Psoas muscle (tissue), 8 donors: ENCODE data around the gene KCP. TPM values are rescaled to one million over a fixed set of nuclear protein-coding genes. Genes with fewer than 3 reads are reported as not detected.

ENCODE experiments used
- ATAC-seq, 4 donors: fragments of 200-7000 bp; cut with Tn5 transposase; one replicate each; pipeline ENCODE4 v1.9.1; 2020; ENCODE audit warnings: moderate library complexity in 3 of 4, mild to moderate bottlenecking in 2 of 4
- DNase-seq, 2 donors: peaks; one replicate each; pipeline ENCODE4 v3.0.0-alpha.2; 2020
- H3K27ac ChIP-seq: fragments of 200-600 bp; one replicate; pipeline ENCODE4 v1.8.0; 2022
- H3K27me3 ChIP-seq, 3 donors: fragments of 200-600 bp in 1 of 3; one replicate each; pipeline versions ENCODE4 v1.6.1 to v1.8.0; 2013 to 2022; ENCODE audit warnings: low read length in 2 of 3, mild to moderate bottlenecking in 2 of 3, moderate library complexity in 1 of 3; ENCODE audit not compliant: insufficient read depth in 3 of 3
- H3K36me3 ChIP-seq, 2 donors: fragments of 200-600 bp in 1 of 2; one replicate each; pipeline versions ENCODE4 v1.6.1 to v1.8.0; 2013 to 2022; ENCODE audit warnings: low read depth in 1 of 2, mild to moderate bottlenecking in 1 of 2, moderate library complexity in 1 of 2; ENCODE audit not compliant: insufficient read depth in 1 of 2
- H3K4me1 ChIP-seq: fragments of 200-600 bp; one replicate; pipeline ENCODE4 v1.8.0; 2022
- H3K4me3 ChIP-seq: fragments of 200-600 bp; one replicate; pipeline ENCODE4 v1.8.0; 2022; ENCODE audit warnings: mild to moderate bottlenecking
- H3K9me3 ChIP-seq: fragments of 200-600 bp; one replicate; pipeline ENCODE4 v1.8.0; 2022
- WGBS, 3 donors: extraction: QIAGEN DNeasy Blood & Tissue Kit; methylation state at CpG; one replicate each; pipeline versions ENCODE4 v1.1.6 to v1.1.7; 2013; 5-methylcytosine and 5-hydroxymethylcytosine counted together
- intact Hi-C, 2 donors: fragments of 100-400 bp; cut with DNase I; formaldehyde crosslinking; loops; one replicate each; pipeline versions ENCODE4 v1.11.0 to v1.14.2; 2022
- polyA plus RNA-seq, 3 donors: library from polyadenylated mRNA; stranded (reverse); fragments of 200-250 nt; gene quantifications; one replicate each; pipeline ENCODE4 v1.2.3, GENCODE V29; 2013
- total RNA-seq, 4 donors: library from RNA; stranded (reverse); fragmentation: NEBNext Ultra II Directional in 2 of 4; extraction: Animal tissue kit (Norgen Biotek cat#: 25700) in 2 of 4; gene quantifications; one replicate each; pipeline versions ENCODE4 v1.2.1 to v1.2.4, GENCODE V29; 2021 to 2023
- TF ChIP-seq, protein P1 (sequence below): fragments of 200-600 bp; IDR thresholded peaks from one replicate; pipeline ENCODE4 v1.8.0; 2022; ENCODE audit warnings: antibody characterized with exemption
- donor health status: healthy with polysubstance abuse.
- donor health status: DM: no; HTN: no; CAD: no; lungs with moderate emphysema.
- donor health status: Bipolar disorder and iron deficiency.
- donor health status: healthy.
- donor health status: DM: yes; HTN: yes; CAD: no.
- donor health status: DM: no; HTN: no; CAD: no.
- donor health status: DM: no; HTN: no; CAD: no.
- donor health status: DM: yes; HTN: yes; CAD: no.

Gene KCP
- total and polyA plus RNA-seq, 7 donors = 0.03 to 0.34 (median 0.15) TPM

DNA sequence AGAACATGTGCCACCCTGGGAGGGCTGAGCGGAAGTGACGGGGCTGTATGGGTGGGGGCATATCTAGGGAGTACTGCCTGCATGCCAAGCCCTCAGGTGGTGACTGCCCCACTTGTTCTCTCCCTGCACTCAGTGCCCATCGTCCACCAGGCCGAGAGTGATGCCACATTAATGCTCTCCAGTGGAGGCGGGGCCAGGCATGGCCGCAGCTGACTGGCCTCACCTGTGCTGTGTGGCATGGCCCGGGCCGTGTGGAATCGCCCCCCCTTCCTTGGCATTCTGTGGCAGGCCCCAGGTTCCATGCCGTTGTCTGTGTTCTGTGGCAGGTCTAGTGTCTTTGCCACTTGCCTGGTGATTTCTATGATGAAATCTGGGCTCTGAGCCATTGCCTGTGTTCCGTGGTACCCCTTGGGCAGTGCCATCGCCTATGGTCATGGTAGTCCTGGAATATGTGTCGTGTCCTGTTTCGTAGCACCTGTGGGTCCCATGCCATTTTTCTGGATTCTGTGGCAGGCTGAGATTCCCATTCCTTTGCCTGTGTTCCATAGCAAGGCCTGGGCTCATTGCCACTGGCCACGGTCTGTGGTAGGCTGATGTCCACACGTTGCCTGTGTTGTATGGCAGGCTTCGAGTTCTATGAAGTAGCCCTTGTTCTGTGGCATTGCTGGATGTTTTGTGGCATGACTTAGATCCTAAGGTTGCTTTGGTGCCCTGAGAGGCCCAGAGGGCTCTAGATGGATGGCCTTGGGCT, 71.4 kb downstream of the KCP start:
- Histone ChIP-seq H3K27me3 (no peaks in the 10 kb centered on the region), H3K36me3 (peaks cover 0 to 100% of the 10 kb centered on the region in 2 donors), H3K9me3 (no peaks in the 10 kb centered on the region), H3K4me1 (peaks cover 45% of the 10 kb centered on the region), H3K4me3 (peak overlapping the region; percentile 21), H3K27ac (peak overlapping the region; percentile 100)
- intact Hi-C loops = no loop called here
- peak; percentile 31 to 77 for DNase-seq
- WGBS, 3 donors = 34 to 59% (median 35%) methylated on average over 17 of the region's 17 CpGs
- peak; percentile 1 to 4 (median 1) for ATAC-seq
- TF ChIP-seq, protein P1, sequence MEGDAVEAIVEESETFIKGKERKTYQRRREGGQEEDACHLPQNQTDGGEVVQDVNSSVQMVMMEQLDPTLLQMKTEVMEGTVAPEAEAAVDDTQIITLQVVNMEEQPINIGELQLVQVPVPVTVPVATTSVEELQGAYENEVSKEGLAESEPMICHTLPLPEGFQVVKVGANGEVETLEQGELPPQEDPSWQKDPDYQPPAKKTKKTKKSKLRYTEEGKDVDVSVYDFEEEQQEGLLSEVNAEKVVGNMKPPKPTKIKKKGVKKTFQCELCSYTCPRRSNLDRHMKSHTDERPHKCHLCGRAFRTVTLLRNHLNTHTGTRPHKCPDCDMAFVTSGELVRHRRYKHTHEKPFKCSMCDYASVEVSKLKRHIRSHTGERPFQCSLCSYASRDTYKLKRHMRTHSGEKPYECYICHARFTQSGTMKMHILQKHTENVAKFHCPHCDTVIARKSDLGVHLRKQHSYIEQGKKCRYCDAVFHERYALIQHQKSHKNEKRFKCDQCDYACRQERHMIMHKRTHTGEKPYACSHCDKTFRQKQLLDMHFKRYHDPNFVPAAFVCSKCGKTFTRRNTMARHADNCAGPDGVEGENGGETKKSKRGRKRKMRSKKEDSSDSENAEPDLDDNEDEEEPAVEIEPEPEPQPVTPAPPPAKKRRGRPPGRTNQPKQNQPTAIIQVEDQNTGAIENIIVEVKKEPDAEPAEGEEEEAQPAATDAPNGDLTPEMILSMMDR = no peak

DNA sequence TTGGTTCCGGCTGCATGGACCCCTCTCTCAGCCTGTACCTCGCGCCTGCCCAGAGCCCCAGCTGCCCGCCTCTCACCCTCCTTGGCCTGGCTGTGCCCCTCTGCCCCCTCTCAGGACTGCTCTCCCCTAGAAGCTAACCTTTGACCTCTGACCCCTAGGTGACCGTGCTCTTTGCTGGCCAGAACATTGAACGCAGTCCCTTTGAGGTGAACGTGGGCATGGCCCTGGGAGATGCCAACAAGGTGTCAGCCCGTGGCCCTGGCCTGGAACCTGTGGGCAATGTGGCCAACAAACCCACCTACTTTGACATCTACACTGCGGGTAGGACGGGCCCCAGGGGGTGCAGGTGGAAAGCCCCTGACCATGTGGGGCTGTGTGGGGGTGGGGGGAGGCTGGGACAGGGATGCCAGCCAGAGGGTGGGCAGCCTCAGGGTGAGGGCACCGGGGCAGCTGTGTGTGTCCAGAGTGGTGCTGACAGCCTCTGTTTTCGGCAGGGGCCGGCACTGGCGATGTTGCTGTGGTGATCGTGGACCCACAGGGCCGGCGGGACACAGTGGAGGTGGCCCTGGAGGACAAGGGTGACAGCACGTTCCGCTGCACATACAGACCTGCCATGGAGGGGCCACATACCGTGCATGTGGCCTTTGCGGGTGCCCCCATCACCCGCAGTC, 72.3 kb downstream of the KCP start:
- Histone ChIP-seq H3K4me3 (peak overlapping the region; percentile 21), H3K27ac (peak overlapping the region; percentile 100), H3K36me3 (peaks cover 0 to 100% of the 10 kb centered on the region in 2 donors), H3K27me3 (no peaks in the 10 kb centered on the region), H3K9me3 (no peaks in the 10 kb centered on the region), H3K4me1 (peaks cover 52% of the 10 kb centered on the region)
- intact Hi-C loops = no loop called here
- WGBS, 3 donors = 66 to 77% (median 69%) methylated on average over 21 to 22 of the region's 22 CpGs
- TF ChIP-seq, protein P1 = no peak
- no peak for ATAC-seq
- peak; percentile 28 to 59 for DNase-seq

DNA sequence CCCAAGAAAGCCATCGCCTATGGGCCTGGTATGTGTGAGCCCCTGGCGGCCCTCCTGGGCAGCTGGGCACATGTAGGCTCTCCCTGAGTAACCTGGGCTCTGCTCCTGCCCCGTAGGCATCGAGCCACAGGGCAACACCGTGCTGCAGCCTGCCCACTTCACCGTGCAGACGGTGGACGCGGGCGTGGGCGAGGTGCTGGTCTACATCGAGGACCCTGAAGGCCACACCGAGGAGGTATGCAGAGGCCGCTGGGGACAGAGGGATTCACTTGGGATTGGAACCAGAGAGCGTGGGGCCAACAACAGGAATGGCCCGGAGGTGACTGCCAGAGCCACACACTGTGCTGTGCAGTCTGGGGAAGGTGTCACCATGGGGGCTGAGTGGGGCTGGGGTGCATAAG, 73.0 kb downstream of the KCP start:
- H3K36me3 ChIP-seq = peaks cover 0 to 99% of the 10 kb centered on the region in 2 donors
- peak overlapping the region; percentile 35 for H3K4me3 ChIP-seq
- peak overlapping the region; percentile 100 for H3K27ac ChIP-seq
- no peaks in the 10 kb centered on the region for H3K9me3 ChIP-seq
- no peaks in the 10 kb centered on the region for H3K27me3 ChIP-seq
- H3K4me1 ChIP-seq = peaks cover 56% of the 10 kb centered on the region
- 46 to 71% (median 52%) methylated on average over 16 of the region's 16 CpGs for WGBS, 3 donors
- TF ChIP-seq, protein P1 = no peak
- intact Hi-C loops = no loop called here
- peak; percentile 19 to 59 for DNase-seq
- ATAC-seq = no peak

DNA sequence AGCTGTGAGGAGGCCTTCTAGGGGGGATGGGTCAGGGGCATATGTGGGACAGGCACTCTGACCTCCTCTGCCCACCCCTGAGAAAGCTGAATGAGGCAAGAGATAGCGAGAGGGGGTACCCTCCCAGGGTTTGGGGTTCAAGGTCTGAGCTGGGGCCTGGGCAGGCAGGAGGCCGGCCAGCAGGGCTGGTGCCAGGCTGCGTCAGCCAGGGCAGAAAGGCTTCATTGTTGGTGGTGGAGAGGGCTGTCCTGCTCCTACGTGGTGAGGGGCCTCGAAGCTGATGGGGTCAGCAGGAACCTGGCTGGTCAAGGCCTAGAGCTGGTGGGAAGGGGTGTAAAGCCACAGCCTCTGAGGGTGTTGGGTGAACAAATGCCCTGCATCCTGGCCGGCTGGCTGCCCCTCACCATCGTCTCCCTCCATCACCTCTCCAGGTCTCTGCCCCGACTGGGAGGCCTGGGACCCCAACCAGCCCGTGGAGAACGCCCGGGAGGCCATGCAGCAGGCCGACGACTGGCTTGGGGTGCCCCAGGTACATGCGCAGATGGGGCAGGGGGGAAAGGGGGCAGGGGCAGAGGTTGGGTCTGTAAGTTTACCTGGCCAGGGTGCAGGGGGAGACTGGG, 73.7 kb downstream of the KCP start:
- Histone ChIP-seq H3K27ac (peak overlapping the region; percentile 100), H3K36me3 (peaks cover 0 to 97% of the 10 kb centered on the region in 2 donors), H3K9me3 (no peaks in the 10 kb centered on the region), H3K4me3 (peak overlapping the region; percentile 89), H3K27me3 (no peaks in the 10 kb centered on the region), H3K4me1 (peaks cover 50% of the 10 kb centered on the region)
- intact Hi-C loops = loop anchor here in 1 of 2 donors (1.0 kb wide), 1 partner anchor 15 kb away; no protein-coding TSS in a partner anchor
- ATAC-seq (no peak), DNase-seq (peak in 1 of 2 donors; percentile 62)
- 53 to 66% (median 56%) methylated on average over 13 to 14 of the region's 14 CpGs for WGBS, 3 donors
- TF ChIP-seq, protein P1 = no peak
